Epithelial cell of esophagus (primary cell): ENCODE measurements around the gene DBNDD2.

Experiments used
- DNase-seq: peaks from one replicate; pipeline ENCODE4 v3.0.0; 2010; ENCODE audit warnings: low read depth
- H3K4me3 ChIP-seq: 2 replicates; pipeline ENCODE4 v1.5.1; 2011; ENCODE audit warnings: mild to moderate bottlenecking, low read length, control low read depth
- TF ChIP-seq, protein P1 (sequence below): IDR thresholded peaks from 2 replicates; pipeline ENCODE4 v1.5.1; 2011; ENCODE audit warnings: low read depth, mild to moderate bottlenecking, low read length, control low read depth, inconsistent platforms; ENCODE audit not compliant: insufficient read depth; ENCODE audit errors: missing control alignments

DBNDD2 gene

GRCh38 chr20:45448270-45448669, 40.2 kb downstream of the DBNDD2 start:
- no peak overlapping the region for H3K4me3 ChIP-seq
- DNase-seq: peak; percentile 27
- TF ChIP-seq, protein P1, sequence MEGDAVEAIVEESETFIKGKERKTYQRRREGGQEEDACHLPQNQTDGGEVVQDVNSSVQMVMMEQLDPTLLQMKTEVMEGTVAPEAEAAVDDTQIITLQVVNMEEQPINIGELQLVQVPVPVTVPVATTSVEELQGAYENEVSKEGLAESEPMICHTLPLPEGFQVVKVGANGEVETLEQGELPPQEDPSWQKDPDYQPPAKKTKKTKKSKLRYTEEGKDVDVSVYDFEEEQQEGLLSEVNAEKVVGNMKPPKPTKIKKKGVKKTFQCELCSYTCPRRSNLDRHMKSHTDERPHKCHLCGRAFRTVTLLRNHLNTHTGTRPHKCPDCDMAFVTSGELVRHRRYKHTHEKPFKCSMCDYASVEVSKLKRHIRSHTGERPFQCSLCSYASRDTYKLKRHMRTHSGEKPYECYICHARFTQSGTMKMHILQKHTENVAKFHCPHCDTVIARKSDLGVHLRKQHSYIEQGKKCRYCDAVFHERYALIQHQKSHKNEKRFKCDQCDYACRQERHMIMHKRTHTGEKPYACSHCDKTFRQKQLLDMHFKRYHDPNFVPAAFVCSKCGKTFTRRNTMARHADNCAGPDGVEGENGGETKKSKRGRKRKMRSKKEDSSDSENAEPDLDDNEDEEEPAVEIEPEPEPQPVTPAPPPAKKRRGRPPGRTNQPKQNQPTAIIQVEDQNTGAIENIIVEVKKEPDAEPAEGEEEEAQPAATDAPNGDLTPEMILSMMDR: no peak

DNA sequence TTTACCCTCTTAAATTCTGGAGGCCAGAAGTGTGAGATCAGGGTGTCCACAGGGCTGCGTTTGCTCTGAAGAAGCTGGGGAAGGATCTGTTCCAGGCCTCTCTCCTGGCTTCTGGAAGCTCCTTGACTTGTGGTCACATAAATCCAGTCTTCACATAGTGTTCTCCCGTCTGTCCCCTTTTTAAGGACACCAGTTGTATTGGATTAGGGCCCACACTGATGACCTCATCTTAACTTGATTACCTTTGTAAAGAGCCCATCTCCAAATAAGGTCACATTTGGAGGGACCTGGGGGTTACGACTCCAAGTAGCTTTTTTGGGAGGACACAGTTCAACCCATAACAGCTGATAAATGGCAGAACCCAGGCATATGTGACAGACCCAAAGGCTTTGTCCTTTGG, 41.4 kb downstream of the DBNDD2 start:
- TF ChIP-seq, protein P1: no peak
- no peak for DNase-seq
- no peak overlapping the region for H3K4me3 ChIP-seq

DNA sequence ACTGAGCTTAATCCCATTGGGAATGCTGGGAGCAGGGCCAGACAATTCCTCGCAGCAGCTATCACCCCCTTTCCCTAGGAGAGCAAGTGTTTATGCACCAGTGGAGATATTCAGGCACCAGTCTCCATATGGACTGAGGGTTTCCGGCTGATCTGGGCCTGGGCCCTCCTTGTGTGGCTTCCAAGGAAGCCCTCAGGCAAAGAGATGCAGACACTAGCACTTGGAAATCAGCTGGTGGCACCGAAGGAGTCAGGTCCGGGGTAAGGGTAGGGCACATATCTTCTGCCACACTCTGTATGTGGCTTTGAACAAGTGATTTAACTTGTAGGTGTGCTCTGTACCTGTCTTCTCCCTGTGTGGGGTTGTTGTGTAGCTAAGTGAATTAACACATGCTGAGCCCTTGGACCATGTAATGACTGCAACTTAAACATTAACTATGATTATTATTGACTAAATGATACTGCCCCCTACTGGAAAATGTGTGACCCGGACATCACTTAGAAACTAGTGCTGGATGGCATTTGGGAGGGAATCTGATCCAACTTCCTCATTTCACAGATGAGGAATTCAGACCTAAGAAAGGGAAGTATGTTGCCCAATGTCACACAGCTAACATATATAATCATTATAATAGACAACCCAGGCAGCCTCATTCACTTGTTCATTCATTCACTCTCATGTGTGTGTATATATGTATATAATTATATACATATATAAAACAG, 42.2 kb downstream of the DBNDD2 start:
- H3K4me3 ChIP-seq: no peak overlapping the region
- DNase-seq: peak; percentile 62
- TF ChIP-seq, protein P1: peak; percentile 51

- no peak for DNase-seq
- TF ChIP-seq, protein P1: no peak
- no peak overlapping the region for H3K4me3 ChIP-seq
Measured at GRCh38 chr20:45452238-45452637, 44.1 kb downstream of the DBNDD2 start.

- H3K4me3 ChIP-seq: no peak overlapping the region
- TF ChIP-seq, protein P1: no peak
- DNase-seq: no peak
Measured at GRCh38 chr20:45452772-45453691, 44.9 kb downstream of the DBNDD2 start.

- H3K4me3 ChIP-seq: no peak overlapping the region
- peak; percentile 64 for DNase-seq
- TF ChIP-seq, protein P1: peak; percentile 51
Measured at GRCh38 chr20:45456632-45457031, 48.5 kb downstream of the DBNDD2 start.

GRCh38 chr20:45459606-45460005, 51.5 kb downstream of the DBNDD2 start:
- H3K4me3 ChIP-seq: no peak overlapping the region
- no peak for DNase-seq
- TF ChIP-seq, protein P1: peak; percentile 21
